Stimulated activated naive CD4-positive, alpha-beta T cell treated with Interleukin-2 at 50 U/mL for 16 hours (primary cell): ENCODE measurements around the gene RCC2.

Experiments
- DNase-seq: peaks from one replicate; lab custom pipeline; 2025; lab: John Stamatoyannopoulos, UW

RCC2 gene

DNA sequence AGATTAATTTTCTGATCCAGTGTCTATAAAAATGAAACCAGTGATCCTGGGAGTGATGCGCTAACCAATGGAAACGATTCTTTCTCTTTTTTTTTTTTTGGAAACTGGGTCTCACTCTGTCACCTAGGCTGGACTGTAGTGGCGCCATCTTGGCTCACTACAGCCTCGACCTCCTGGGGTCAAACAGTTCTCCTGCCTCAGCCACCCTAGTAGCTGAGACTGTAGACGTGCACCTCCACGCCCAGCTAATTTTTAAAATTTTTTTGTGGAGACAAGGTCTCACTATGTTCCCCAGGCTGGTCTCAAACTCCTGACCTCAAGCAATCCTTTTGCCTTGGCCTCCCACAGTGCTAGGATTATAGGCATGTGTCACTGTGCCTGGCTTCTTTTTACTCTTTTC lies 3.4 kb upstream of the RCC2 start:
- no peak for DNase-seq

DNA sequence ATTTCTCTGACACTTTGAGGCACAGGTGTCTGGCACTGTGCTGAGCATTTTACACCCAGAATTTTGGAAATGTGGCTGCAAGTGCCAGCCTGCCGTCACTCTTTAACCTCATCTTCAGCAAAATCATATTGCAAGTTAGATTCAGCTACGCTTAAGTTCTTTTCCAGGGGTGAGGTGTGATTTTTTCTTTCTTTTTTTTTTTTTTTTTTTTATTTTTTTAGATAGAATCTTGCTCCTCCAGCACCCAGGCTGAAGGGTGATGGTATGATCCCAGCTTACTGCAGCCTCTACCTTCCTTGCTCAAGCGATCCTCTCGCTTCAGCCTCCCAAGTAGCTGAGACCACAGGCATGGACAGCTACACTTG lies 2.5 kb upstream of the RCC2 start:
- no peak for DNase-seq

- DNase-seq: no peak
These were observed 2.0 kb upstream of the RCC2 start for GRCh38 chr1:17441265-17441992.

- DNase-seq: no peak
These were observed 1.3 kb upstream of the RCC2 start for GRCh38 chr1:17440827-17441168.

GRCh38 chr1:17440074-17440826 lies 773 bp upstream of the RCC2 start:
- no peak for DNase-seq

DNA sequence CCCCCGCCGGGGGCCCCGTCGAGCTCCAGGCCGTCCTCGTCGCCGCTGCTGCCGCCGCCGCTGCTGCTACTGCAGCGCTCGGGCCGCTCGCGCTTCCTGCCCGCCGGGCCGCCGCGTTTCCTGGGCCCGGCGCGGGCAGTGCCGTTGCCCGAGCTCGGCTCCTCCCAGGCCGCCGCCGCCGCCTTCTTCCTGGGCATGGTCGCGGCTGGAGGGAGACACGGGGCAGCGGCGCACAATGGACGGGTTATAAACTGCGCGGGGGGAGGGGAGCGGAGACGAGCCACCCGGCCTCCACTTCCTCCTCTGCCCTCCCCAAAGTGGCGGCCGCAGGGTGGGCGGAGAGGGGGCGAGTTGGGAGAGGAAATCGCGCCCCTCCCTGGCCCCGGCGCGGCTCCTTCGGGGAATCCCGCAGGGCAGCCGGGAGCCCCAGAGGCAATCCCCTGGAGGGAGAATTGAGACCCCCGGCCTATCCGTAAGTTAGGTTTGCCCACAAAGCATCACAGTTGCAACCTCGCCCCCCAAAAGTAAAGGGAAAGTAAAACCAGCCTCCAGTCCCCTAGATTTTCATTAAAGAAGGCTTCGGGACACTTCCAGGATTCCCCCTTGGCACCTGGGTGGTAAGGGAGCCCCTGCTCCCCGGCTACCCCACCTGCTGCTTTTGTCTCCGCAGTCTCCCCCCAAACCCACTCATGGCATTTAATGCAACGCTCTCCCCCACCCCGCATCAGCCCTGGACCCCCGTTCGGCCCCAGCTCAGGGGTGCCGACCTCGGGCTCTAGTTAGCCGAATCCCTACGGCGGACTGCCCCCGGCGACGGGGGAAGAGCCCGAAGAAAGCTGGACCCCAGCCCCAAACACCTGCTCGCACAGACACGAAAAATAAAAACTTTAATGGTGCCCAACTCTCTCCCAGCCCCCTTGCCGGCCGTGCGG lies 893 bp downstream of the RCC2 start:
- DNase-seq: peak; percentile 74

DNA sequence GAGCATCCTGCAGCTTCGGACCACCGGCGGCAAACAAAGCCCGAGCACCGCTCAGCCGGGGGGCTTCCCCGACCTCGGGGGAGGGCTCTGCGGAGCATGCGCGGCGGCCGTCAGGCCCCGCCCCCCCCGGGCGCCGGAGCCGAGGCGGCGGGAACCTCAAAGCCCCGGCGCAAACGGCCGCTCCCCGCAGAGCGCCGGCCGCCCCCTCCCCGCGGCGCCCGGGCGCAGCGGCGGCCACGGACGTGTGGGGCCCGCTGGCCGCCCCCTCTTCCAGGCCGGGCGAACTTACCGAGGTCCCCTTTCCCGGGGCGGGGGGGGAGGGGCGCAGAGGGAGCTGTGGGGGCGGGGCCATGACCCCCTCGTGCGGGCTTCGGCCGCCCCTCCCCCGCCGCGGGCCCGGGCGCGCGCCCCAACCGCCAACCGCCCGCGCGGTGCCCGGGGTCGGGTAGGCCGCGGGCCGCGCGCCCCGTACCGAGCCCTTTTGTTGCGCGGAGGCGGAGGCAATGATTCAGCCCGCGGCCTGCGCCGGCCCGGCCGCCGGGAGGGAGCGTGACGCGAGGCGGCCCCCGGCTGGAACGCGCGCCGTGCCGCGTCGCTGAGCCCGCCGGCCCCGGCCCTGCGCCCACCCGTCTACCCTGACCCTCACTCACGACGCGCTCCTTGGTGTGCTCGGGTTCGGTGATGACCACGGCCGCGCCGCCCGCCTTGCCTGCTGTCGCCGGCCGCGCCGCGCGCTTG lies 1.7 kb downstream of the RCC2 start:
- peak; percentile 58 for DNase-seq

DNA sequence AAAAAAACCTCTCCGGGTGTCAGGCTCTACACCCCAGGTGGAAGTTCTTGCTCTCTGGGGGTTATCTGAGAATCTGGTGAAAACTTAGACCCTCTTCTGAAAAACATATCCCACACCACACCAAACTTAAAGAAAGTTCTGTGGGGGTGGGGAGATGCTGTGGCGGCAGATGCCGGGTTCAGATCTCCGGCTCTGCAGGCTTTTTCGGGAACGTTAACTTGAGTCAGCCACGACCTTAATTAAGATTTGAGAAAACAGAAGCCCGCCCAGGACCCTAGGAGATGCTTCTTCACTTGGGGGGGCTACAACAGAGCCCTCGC lies 2.3 kb downstream of the RCC2 start:
- DNase-seq: no peak

DNA sequence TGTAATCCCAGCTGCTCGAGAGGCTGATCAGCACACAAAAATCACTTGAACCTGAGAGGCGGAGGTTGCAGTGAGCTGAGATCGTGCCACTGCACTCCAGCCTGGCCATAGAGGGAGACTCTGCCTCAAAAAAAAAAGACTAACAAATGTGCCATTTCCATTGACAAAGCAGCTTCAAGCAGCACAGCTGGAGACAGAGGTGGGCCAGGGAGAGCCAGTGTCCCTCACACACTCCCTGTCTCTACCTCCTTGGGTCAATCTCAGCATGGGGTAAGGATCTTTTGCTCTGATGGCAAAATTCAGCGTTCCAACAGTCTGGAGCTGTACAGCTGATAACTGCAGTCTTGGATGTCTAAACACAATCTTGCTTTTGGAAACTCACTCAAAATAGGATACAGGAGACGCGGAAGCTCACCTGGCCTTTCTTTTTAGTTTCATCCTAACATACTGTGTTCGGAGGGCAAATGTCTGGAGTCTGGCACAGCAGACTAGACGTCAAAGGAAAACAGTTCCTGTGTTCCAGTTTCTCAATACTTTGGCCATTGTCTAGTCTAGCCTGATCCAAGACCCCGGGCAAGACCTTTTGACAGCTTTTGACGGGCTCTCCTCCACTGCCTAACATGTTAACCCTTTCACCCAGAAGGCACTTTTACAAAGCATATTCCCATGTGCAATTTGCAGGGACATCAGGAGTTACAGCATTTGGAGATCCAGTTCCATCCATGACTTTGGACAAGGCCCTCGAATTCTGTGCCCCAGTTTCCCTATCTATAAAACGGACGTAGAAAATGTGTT lies 2.9 kb downstream of the RCC2 start:
- no peak for DNase-seq

GRCh38 chr1:17434601-17435000 lies 4.9 kb downstream of the RCC2 start:
- DNase-seq: no peak

GRCh38 chr1:17434016-17434415 lies 5.5 kb downstream of the RCC2 start:
- DNase-seq: no peak

- no peak for DNase-seq
These were observed 6.2 kb downstream of the RCC2 start for GRCh38 chr1:17433261-17433660.

DNA sequence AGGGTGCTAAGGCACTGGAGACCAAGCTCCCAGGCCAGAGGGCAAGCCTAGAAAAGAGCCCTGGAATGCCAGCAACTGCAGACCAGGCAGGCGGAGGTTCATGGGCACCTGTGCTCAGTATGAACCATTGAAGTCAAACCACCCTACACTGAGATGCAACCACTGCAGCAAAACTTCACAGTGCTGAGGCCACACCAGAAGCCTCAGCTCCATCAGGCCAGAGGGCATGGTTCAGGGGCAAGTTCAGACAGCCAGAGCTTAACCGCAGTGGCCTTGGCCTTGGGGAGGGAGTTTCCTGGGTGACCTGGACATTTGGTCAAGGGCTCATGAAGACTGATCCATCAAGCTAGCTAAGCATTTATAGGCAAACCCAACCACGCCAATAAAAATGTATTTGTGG lies 7.1 kb downstream of the RCC2 start:
- DNase-seq: no peak

DNA sequence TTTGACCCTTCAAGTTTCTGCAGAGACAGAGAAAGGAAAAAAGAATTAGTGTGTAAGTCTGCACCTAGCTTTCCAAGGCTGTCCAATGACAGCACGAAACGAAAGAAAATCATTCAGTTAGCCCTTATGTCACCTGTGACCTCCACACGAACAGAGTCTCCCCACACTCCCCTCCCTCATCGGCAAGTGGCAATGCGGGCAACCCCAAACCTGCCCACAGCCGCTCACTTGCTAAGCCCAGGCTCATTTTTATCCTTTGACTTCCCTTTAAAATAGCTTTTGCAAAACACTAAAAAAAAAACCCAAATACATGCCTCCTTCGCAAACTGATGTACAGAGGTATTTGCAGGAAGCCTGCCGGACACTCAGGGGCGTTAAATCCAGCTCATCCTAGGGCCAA lies 10.3 kb downstream of the RCC2 start:
- DNase-seq: no peak

DNA sequence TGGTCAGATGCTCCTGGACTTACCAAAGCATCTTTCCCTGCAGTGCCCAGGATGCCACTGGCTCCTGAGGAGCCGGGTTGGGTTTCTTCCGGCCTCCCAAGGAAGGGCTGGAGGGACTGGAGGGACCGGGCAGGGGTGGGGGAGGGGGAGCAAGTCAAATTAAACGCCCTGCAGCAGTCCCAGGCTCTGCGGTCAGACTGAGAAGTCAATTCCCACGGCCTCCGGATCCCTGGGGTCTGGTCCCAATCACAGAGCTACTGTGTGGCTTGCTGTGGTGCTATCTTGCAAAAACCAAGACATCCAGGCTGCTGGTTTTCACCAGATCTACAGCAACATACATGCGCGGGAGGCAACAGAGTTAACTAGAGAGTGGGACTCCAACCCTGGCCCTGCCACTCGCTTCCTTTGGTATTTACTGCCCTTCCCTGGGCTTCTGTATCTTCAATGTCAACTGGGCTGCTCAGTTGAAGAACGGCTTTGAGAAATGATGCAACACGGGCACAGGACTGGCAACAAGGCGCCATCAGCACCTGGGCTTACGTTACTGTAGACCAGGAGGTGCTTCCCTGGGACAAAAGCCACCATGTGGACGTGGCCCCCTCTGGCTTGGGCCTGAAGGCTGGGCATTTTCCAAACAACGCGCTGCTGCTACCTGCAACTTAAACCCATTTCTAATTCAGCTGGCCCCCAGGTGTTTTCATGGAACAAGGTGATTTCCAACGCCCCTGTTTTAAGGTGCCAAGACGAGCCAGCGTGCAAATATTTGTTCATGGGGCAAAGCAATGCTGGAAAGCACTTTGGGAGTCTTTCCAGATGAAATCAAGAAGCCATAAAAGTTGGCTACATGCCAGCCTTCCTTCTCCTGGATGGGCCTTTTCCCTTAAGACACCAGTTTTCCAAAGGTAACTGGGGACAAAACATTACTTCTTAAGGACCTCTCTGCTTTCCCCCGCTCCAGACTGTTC lies 11.5 kb downstream of the RCC2 start:
- no peak for DNase-seq

DNA sequence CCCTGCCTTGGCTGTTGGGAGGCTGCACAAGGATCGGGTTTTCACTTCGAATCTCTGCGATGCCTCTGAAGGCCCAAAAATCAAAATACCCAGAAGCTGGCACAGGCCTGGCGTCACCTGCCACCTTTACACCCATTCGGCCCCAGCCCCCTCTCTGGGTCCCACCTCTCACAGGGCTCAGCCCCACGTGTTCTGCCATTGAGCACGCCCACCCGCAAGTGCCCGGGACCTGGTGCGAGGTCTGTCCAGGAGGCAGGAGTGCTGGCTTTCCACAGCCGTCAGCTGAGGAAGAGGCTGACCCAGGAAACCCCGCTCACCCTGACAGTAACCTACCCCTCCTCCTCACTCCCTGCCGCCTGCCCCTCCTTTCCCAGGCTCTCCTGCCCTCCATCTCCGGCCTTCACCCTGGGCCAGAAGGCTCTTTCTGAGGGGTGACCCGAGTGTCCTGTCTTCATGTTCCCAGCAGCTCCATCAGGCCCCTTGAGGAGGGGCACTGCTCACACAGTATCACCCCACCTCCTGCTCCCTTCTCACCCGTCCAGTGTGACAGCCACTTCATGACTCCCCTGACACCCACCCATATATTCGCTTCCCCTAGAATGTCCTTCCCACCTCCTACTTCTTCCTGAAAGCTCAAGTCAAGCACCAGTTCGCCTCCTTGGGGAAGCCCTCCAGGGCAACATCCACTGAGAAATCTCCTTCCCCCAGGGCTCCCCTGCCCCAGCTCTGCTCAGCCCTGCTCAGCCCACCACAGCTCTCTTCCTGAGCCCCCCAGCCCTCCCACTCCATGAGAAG lies 13.5 kb downstream of the RCC2 start:
- DNase-seq: no peak

GRCh38 chr1:17423781-17424245 lies 15.7 kb downstream of the RCC2 start:
- DNase-seq: no peak

- DNase-seq: no peak
These were observed 17.0 kb downstream of the RCC2 start for GRCh38 chr1:17422461-17422860.

- no peak for DNase-seq
These were observed 19.0 kb downstream of the RCC2 start for GRCh38 chr1:17420391-17420918.
